Measurements from ENCODE around the gene SLC35F6. TPM values are rescaled to one million over a fixed set of nuclear protein-coding genes. Genes with fewer than 3 reads are reported as not detected.

The SLC35F6 gene
- total RNA-seq, 3 donors from 2014 or later (not counting 1 experiment from before 2014, with no cell fraction given): 30.0 to 35.6 (median 30.4) TPM

GRCh38 chr2:26818972-26819371, 54.9 kb downstream of the SLC35F6 start:
- Histone ChIP-seq H3K36me3 (ENCODE audit: control insufficient read depth, insufficient read depth, low read length) (no peaks in the 10 kb centered on the region), H3K4me3 (ENCODE audit: low read length) (no peak overlapping the region), H3K27ac (ENCODE audit: low read length) (no peak overlapping the region), H3K27me3 (ENCODE audit: control insufficient read depth, insufficient read depth, low read length) (no peaks in the 10 kb centered on the region), H3K4me1 (ENCODE audit: control insufficient read depth, insufficient read depth, low read length) (no peaks in the 10 kb centered on the region), H3K9me3 (ENCODE audit: control insufficient read depth, insufficient read depth, low read length) (no peaks in the 10 kb centered on the region)
- WGBS (ENCODE audit: insufficient coverage): 84% methylated on average over 6 of the region's 6 CpGs
- DNase-seq (no peak), ATAC-seq (no peak)
- H3K9me3 Mint-ChIP-seq: no peaks in the 10 kb centered on the region
- intact Hi-C loops (cut with micrococcal nuclease): no loop called here
- no peaks in the 10 kb centered on the region for H3K4me1 Mint-ChIP-seq
- no peak overlapping the region for H3K4me3 Mint-ChIP-seq
- TF ChIP-seq CTCF (IDR thresholded peaks at IDR 0.05): no peak
- no peaks in the 10 kb centered on the region for H3K36me3 Mint-ChIP-seq
- peaks cover 14 to 38% of the 10 kb centered on the region in 2 donors for H3K27me3 Mint-ChIP-seq (ENCODE audit: low read depth in 2 of 2)
- no peak overlapping the region for H3K27ac Mint-ChIP-seq

- Mint-ChIP-seq H3K27ac (no peak overlapping the region), H3K4me3 (no peak overlapping the region), H3K27me3 (ENCODE audit: low read depth in 2 of 2) (peaks cover 10 to 38% of the 10 kb centered on the region in 2 donors), H3K4me1 (no peaks in the 10 kb centered on the region), H3K36me3 (no peaks in the 10 kb centered on the region), H3K9me3 (no peaks in the 10 kb centered on the region)
- DNase-seq (no peak), ATAC-seq (no peak)
- intact Hi-C loops (cut with micrococcal nuclease): no loop called here
- 85% methylated on average over 3 of the region's 7 CpGs for WGBS (ENCODE audit: insufficient coverage)
- H3K27me3 ChIP-seq (ENCODE audit: control insufficient read depth, insufficient read depth, low read length): no peaks in the 10 kb centered on the region
- no peak for TF ChIP-seq CTCF (IDR thresholded peaks at IDR 0.05)
- H3K9me3 ChIP-seq (ENCODE audit: control insufficient read depth, insufficient read depth, low read length): no peaks in the 10 kb centered on the region
- H3K4me3 ChIP-seq (ENCODE audit: low read length): no peak overlapping the region
- H3K4me1 ChIP-seq (ENCODE audit: control insufficient read depth, insufficient read depth, low read length): no peaks in the 10 kb centered on the region
- H3K27ac ChIP-seq (ENCODE audit: low read length): no peak overlapping the region
- no peaks in the 10 kb centered on the region for H3K36me3 ChIP-seq (ENCODE audit: control insufficient read depth, insufficient read depth, low read length)
Measured at GRCh38 chr2:26820932-26821331, 56.8 kb downstream of the SLC35F6 start.

GRCh38 chr2:26822877-26823276, 58.8 kb downstream of the SLC35F6 start:
- Histone ChIP-seq H3K27me3 (ENCODE audit: control insufficient read depth, insufficient read depth, low read length) (no peaks in the 10 kb centered on the region), H3K9me3 (ENCODE audit: control insufficient read depth, insufficient read depth, low read length) (no peaks in the 10 kb centered on the region), H3K27ac (ENCODE audit: low read length) (no peak overlapping the region), H3K36me3 (ENCODE audit: control insufficient read depth, insufficient read depth, low read length) (no peaks in the 10 kb centered on the region), H3K4me3 (ENCODE audit: low read length) (no peak overlapping the region), H3K4me1 (ENCODE audit: control insufficient read depth, insufficient read depth, low read length) (no peaks in the 10 kb centered on the region)
- WGBS (ENCODE audit: insufficient coverage): 67% methylated on average over 6 of the region's 6 CpGs
- ATAC-seq: no peak
- Mint-ChIP-seq H3K36me3 (no peaks in the 10 kb centered on the region), H3K4me3 (no peak overlapping the region), H3K27me3 (ENCODE audit: low read depth in 2 of 2) (peaks cover 2 to 27% of the 10 kb centered on the region in 2 donors), H3K4me1 (no peaks in the 10 kb centered on the region), H3K27ac (no peak overlapping the region), H3K9me3 (no peaks in the 10 kb centered on the region)
- DNase-seq: no peak
- intact Hi-C loops (cut with micrococcal nuclease): no loop called here
- TF ChIP-seq CTCF (IDR thresholded peaks at IDR 0.05): no peak

Other genes starting within 250 kb of the SLC35F6 start
- gene CIB4, start 122.9 kb upstream of the SLC35F6 start, total RNA-seq: not detected
- not detected for gene KCNK3, start 71.6 kb upstream of the SLC35F6 start, total RNA-seq
- under 1 TPM; 0.38 to 0.52 (median 0.50) TPM for gene CENPA, start 21.8 kb downstream of the SLC35F6 start, total RNA-seq
- gene DPYSL5, start 83.8 kb downstream of the SLC35F6 start, total RNA-seq: not detected
- 1 to 10 TPM; 3.9 to 5.0 (median 4.2) TPM for gene MAPRE3, start 206.4 kb downstream of the SLC35F6 start, total RNA-seq